GM18499 (cell line): ENCODE data around the gene DERA.
"Not testable (repeated sequence)": the region's sequence is repeated elsewhere in the genome, so short reads cannot be mapped to it uniquely, and the experiment has no call there.

ENCODE experiments used
- ATAC-seq: cut with Tn5 transposase; IDR thresholded peaks from one replicate; pipeline ENCODE4 v1.9.1; 2021; ENCODE audit warnings: moderate number of reproducible peaks; ENCODE audit not compliant: insufficient read depth, unreplicated experiment

DERA gene

DNA sequence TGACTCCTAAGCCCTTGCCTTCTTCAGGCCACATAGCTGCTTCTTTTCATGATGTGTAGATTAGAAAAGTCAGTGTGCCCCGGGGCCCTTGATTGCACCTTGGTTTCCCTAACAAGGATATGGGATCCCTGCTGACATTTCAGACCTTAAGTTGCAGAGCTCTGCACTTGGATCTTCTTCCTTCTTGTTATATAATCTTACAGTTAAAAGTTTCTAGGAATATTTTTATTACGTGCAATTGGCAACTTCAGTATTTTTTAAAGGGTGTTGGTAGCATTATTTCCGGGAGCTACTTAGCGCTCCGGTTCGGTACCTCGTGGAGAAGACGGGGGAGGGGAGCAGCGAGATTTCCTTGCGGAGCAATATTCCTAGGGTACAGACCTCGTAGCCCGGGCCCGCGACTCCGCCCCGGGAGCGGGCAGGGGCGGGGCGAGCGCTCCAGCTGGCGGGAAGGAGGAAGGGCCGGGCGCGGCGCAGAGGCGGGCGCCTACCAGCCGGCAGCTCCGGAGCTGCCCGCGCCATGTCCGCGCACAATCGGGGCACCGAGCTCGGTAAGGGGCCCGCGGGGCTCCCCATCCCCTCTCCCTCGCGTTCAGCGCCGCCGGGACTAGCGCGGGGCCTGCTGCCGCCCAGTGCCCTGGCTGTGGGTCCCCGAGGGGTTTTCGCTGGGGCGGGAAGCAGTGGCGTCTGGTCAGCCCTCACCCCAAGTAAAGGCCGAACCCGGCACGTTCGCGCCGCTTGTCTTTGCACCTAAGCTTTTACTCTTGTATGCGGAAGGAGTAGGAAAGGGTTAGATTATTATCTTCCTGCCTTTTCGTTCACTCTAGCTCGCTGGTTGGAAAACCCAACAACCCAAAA lies at the start of gene DERA:
TSS of gene DERA (plus strand) at position 469 of the 858 bp plus-strand sequence. CDS start at position 521, 52 bp downstream.
- ATAC-seq: peak; percentile 44

DNA sequence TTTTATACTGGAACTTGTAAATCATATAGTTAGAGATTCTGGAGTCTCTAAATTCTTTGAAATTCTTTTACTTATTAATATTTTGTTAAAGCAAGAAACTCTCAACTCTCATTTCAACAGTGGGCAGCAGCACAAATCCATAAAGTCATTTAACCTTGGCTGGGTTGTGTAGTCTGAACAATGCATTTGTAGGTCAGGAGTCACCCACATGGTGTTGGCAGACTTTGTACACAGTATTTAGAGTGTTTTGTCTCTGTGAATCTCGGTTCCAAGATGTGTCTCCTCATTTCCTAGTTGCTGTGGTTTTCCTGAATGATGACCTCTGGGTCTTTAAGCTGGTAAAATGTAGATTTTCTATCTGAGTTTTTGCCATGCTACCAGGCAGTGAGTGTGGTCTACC lies 49.7 kb upstream of the DERA start:
- no peak for ATAC-seq

DNA sequence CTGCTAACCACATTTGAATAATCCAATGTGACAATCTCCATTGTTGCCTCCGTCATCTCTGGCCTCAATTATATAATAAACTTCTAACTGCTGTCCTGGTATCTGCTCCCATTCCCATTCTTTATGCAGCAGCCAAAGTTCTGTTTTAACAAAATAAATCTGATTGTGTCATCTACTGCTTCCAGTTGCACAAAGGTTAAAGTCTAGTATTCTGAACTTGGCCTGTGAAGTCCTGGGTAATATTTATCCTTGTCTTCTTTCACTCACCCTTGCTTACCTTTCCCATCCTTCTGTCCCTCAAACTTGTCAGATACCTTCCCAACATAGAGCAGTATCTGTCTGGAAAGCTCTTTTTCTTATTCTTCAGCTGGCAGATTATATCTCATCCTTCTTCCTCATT lies 48.3 kb upstream of the DERA start:
- no peak for ATAC-seq

DNA sequence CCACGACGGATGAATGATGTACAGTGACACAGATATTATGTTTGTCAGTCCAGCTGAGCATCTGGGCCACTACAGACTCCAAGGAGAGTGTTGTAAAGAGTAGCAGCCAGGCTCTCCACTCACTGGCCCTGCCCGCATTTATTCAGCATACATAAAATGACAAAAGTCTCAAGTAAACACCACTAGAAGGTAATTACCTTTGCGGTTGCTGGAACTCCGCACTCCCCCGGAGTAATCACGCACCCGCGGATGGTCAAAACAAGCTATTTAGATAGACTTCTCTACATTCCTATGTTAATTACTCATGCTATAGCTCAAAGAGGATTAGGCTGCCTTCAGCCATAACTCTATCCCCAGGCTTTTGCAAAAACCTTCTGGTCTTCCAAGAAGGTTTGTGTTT lies 47.8 kb upstream of the DERA start:
- ATAC-seq: no peak

DNA sequence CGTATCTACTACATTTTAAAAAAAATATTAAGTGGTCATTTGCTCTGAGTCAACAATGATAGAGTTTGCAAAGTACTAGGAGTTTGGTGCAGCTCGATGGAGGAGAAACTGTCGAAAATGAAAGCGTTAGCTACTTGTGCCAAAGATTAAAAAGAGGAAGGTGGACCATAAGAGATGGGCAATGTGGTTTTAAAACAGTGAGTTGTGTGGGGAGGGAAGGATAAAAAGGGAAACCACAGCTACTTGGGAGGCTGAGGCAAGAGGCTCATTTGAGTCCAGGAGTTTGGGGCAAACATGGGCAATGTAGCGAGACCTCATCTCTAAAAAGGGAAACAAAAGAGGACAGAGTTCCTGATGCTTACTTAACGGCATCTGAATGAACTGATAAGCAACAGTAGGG lies 47.1 kb upstream of the DERA start:
- ATAC-seq: peak; percentile 79

DNA sequence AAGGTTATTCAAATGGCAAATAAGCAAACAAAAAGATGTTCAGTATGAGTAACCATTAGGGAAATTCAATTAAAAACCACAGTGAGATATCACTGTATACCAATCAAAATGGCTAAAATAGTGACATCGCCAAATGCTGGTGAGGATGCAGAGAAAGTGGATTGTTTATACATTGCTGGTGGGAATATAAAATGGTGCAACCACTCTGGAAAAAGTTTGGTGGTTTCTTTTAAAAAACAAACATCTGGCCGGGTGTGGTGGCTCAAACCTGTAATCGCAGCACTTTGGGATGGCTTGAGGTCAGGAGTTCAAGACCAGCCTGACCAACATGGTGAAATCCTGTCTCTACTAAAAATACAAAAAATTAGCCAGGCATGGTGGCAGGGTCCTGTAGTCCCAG lies 42.9 kb upstream of the DERA start:
- ATAC-seq: no peak

DNA sequence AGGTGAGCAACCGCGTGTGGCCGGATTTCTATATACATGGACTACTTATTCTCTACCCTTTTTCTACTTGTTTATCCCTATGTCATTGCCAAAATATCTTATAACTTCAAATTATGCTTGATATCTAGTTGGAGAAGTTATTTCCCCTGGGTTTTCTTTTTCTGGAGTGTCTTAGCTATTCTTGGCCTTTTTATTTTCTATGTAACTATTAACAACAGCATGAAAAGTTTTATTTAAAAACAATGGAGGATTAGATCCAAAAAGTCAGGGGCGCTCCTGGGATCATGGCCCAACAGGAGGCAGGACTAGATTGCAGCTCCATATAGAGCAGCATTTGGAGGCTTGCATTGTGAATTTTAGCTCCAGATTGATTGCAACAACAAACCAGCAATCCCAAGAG lies 37.6 kb upstream of the DERA start:
- no peak for ATAC-seq

DNA sequence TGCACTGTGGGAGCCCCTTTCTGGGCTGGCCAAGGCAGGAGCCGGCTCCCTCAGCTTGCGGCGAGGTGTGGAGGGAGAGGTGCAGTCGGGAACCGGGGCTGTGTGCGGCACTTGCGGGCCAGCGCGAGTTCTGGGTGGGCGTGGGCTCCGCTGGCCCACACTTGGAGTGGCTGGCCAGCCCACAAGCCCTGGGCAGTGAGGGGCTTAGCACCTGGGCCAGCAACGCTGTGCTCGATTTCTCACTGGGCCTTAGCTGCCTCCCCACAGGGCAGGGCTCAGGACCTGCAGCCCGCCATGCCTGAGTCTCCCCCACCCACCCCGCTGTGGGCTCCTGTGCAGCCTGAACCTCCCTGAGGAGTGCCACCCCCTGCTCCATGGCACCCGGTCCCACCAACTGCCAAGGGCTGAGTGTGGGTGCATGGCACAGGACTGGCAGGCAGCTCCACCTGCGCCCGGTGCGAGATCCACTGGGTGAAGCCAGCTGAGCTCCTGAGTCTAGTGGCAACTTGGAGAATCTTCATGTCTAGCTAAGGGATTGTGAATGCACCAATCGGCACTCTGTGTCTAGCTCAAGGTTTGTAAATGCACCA lies 36.5 kb upstream of the DERA start:
- ATAC-seq: not testable (repeated sequence)

DNA sequence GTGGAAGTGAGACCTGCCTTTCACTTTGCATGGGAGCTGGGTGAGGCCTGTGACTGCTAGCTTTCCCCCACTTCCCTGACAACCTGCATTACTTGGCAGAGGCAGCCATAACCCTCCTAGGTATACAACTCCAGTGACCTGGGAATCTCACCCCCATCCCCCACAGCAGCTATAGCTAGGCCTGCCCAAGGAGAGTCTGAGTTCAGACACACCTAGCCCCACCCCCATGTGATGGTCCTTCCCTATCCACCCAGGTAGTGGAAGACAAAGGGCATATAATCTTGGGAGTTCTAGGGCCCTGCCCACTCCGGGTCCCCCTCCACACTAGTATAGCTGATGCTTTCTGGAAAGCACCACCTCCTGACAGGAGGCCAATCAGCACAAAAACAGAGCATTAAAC lies 35.3 kb upstream of the DERA start:
- ATAC-seq: no peak

DNA sequence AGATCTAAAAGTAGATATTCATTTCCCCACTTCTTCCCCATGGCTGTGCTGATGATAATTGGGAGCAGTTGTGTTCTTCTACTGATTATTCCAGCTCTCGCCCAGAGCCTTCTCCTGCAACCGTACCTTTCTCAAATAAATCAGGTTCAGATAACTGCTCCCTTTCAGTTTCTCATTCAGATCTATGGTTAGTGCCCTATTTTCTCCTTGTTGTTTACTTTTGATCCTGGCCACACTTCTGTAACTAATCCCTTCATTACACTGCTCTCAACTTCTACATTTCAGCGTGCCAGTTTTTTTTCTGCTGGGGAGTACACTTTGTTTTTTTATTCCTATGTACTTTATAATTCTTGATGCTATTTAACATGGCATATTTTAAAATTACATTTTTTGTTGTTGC lies 31.7 kb upstream of the DERA start:
- ATAC-seq: no peak

DNA sequence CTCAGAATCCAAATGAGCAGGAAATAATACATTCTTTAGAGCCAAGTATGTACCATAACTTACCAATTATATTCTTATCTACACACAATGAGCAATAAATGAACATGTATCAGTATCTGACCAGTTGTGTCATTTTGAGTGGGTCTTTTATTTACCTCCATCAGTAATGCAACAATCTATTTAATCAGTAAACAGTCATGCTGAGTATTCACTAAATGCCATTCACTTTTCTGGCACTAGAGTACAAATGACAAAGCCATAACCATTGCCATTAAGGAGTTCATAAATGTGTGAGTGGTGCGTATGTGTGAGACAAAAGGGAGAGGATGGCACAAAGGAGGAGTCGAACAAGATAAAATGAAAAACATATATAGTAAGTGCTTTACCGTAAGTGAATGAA lies 30.4 kb upstream of the DERA start:
- no peak for ATAC-seq

DNA sequence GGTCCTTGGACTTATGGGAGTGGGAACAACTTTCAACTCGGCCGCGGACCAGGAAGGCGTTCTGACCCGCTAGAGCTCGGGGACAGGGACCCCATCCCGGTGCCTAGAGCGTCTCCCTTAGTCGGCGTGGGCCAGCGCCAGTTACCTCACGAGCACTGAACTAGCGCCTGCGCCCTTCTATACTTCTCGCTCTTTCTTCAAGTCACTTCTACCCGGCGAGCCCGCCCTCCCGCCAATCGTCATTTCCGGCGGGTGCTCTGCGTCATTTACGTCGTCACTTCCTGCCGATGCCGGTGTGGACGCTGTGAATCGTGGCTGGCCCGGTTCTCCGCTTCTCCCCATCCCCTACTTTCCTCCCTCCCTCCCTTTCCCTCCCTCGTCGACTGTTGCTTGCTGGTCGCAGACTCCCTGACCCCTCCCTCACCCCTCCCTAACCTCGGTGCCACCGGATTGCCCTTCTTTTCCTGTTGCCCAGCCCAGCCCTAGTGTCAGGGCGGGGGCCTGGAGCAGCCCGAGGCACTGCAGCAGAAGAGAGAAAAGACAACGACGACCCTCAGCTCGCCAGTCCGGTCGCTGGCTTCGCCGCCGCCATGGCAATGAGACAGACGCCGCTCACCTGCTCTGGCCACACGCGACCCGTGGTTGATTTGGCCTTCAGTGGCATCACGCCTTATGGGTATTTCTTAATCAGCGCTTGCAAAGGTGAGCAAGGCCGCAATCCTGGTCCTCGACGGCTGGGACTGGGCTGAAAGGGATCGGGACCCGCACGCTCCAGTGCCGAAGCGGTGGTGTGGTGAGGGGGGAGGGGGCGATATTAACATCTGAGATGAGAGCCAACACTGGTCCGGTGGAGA lies 28.8 kb upstream of the DERA start, which contains the start of gene STRAP:
TSS of gene STRAP (plus strand) at position 270 of the 854 bp plus-strand sequence. CDS start at position 591, 321 bp downstream.
- peak; percentile 98 for ATAC-seq

DNA sequence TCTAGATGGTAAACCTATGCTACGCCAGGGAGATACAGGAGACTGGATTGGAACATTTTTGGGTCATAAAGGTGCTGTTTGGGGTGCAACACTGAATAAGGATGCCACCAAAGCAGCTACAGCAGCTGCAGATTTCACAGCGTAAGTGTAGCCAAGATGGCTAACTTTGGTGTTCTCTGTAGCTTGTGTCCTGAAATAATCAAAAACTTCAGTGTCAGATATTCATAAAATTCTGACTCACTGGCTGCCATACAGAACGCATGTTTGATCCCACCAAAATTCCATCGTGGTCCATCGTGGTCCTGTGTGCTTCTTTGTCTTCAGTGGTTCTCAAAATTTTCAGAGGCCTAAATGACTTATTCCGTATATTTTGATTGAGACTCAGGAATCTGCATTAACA lies 27.6 kb upstream of the DERA start:
- ATAC-seq: no peak

DNA sequence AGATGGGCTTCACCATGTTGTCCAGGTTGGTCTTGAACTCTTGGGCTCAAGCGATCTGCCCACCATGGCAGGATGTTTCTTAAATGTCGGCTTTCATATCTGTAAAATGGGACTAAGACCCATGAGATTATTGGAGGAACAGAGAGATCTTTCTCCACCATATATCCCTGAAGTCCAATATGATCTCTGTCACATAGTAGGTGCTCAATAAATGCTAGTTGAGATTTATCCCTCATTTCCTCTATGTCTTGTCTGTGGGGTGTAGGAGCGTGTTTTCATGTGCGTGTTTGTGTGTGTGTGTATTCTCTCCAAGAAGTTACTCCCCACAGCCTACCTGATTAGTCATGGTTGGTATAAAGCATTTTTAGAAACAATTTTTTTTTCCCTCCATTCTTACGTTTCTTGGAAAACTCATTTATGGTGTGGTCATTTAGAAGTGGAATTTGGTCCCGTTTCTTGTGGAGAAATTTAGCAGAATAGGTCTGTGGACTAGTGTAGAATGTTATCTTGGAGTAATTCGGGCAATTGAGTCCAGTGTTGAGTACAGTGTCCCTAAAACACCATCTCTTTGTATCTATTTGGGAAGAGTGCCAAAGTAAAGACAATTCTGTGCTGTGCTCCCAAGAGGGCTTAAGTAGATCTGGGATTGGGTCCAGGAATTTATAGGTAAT lies 24.6 kb upstream of the DERA start:
- ATAC-seq: no peak

DNA sequence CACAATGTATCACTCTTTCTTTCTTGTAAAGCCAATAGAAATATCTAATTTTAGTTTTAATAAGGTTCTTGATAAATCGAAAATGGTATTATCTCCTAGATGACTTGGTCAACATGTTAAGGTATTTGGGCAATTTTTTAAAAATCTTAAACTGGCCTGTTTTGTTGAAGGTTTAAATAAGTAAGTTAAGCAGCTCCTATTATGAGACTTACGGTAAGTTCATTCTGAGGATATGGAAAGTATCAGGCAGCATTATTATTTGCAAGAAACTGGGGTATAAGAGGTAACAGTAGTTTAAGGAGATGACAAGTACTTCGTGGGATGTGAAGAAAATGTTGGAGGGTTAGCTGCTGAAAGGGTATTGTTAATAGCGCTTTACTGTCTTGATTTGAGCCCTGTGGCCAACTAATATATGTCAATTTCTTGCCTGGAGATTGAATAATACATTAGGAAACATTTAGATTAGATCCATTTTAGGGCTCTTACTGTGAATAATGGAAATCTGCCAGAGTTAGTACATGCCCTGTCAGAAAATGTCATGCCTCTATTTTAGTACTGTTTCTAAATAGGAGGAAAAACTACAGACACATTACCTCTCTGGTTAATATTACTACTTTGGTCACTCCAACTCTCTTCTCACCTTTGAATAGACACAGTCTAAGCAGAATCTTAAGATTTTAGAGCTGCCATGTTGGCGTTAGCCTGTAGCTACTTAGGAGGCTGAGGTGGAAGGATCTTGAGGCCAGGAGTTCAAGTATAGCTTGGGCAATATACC lies 23.9 kb upstream of the DERA start:
- no peak for ATAC-seq

DNA sequence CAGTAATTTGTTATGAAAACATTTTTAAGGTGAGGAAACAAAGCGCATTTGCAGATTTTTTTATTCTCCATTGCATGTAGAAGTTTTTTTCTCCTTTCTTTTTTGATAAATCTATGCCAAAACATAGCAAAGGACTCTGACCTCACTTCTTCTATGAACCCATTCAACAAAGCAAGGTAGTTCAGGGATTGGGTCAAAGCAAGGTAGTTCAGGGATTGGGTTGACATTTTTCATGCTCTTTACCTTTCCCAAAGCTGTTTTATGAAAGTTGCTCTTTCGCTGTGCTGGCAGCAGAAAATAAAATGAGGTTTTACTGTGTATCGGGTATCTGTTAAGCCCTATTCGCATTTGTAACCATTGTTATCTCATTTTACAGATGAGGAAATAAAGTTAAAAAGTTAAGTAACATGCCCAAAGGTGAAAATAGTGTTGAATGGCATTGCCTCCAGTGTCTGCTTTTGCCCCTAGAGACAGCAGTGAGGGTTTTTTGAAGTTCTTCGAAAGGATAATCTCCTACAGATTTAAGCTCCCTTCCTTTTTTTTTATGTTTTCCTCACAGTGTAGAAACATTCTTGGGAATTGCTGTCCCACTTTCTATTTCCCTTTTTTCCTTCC lies 18.4 kb upstream of the DERA start:
- no peak for ATAC-seq

DNA sequence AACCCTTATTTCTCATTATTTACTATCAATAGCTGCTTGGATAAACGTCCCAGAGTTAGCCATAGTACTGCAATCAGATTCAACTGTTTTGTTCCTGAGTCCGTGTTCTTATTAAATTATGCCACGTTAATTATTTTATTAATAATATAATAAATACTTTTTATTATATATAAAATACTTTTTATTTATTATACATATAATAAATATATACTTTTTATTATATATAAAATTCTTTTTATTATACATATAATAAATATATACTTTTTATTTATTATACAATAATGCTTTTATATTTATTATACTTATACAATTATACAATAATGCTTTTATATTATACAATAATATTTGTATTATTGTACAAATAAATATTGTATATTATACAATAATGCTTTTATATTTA lies 17.9 kb upstream of the DERA start:
- no peak for ATAC-seq

DNA sequence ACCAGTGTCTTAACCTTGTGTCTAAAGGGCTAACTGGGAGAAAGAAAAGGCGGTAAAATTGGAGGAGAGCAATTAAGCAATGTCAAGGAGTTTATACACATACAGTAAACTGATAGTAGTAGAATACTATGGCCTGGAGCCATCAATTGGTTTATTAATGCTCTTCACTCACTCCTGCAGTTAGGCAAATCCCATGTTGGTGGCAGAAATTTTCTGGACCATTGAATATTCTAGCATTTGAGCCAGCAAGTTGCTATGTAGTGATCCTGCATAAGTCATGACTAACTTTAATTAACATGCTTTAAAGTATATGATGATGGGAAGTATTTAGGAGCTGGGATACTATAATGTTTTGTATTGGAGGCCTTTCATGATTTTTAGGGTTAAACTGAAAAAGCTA lies 14.3 kb upstream of the DERA start:
- no peak for ATAC-seq

DNA sequence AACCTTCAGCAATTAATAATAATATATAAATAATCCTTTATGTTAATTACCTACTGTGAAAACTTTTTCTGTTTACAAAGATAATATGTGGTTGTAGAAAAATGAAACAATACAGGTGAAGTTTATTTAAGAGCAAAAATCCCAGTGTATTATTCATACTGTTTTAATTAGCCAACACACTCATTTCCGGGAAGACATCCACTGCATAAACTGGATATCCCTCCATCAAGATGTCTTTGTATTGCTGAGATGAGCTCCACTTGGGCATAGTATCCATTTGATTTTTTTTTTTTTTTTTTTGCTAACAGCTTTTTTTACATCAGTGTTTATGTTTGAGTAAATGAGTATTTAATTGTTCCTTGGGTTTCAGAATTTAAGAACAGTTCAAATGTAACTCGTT lies 13.7 kb upstream of the DERA start:
- ATAC-seq: no peak
